ENCODE results near the gene CSRNP3. TPM values are rescaled to one million over a fixed set of nuclear protein-coding genes. Genes with fewer than 3 reads are reported as not detected.

CSRNP3 gene
- total and polyA plus RNA-seq, 2 donors (not counting 3 experiments of a cell fraction or from before 2014, with no cell fraction given), result not detected

GRCh38 chr2:165697748-165698443 is 228.4 kb downstream of the CSRNP3 start:
- DNase-seq (ENCODE audit: low read depth, low spot score) (no peak), FAIRE-seq (no peak)
- Histone ChIP-seq H2AFZ (ENCODE audit: low read depth, low read length) (no peak overlapping the region), H3K9me1 (replicated peaks; ENCODE audit: control insufficient read depth, extremely low read depth, insufficient read depth, low read length) (no peaks in the 10 kb centered on the region), H3K27ac (ENCODE audit: insufficient read depth, low read depth, low read length) (no peak overlapping the region), H3K79me2 (ENCODE audit: control insufficient read depth, insufficient read depth, low read length) (no peaks in the 10 kb centered on the region), H4K20me1 (replicated peaks; ENCODE audit: control insufficient read depth, extremely low read depth, insufficient read depth, low read length) (no peaks in the 10 kb centered on the region), H3K27me3 (ENCODE audit: control insufficient read depth in 2 of 2, insufficient read depth in 2 of 2, low read length in 2 of 2) (peaks cover 2 to 6% of the 10 kb centered on the region in 2 experiments), H3K9ac (replicated peaks; ENCODE audit: extremely low read depth, insufficient read depth, low read length) (no peak overlapping the region), H3K36me3 (ENCODE audit: control insufficient read depth in 2 of 2, extremely low read depth in 1 of 2, insufficient read depth in 2 of 2, low read length in 2 of 2) (no peaks in the 10 kb centered on the region), H3K4me1 (ENCODE audit: control insufficient read depth, extremely low read depth, insufficient read depth, low read length) (no peaks in the 10 kb centered on the region), H3K9me3 (replicated peaks; ENCODE audit: control insufficient read depth, insufficient read depth, low read length) (no peaks in the 10 kb centered on the region), H3K4me3 (replicated peaks in 1 of 3; ENCODE audit: insufficient read depth in 1 of 3, low read depth in 1 of 3, low read length in 3 of 3) (no peak overlapping the region), H3K4me2 (ENCODE audit: insufficient read depth, low read length) (no peak overlapping the region)
- BruUV-seq (replicated peaks), result no TSS peak
- CTCF ChIA-PET, result interaction anchor here (0.8 to 1.3 kb wide), 8 partner anchors 9 to 430 kb away, joined by 3 to 9 read pairs (median 4); partner anchors contain the start of gene SCN1A
- intact Hi-C loops (cut with micrococcal nuclease) (loop anchor here (1.0 kb wide), 2 partner anchors 297 to 459 kb away; partner anchors contain the start of gene SCN2A), dilution Hi-C loops (cut with MboI; ENCODE audit: extremely low pct_ligation_motif_present, low sequenced_read_pairs) (no loop called here)
- TF ChIP-seq EZH2 (IDR thresholded peaks at IDR 0.05; ENCODE audit: borderline replicate concordance, low read depth, low read length, severe bottlenecking) (no peak), GATA2 (IDR thresholded peaks at IDR 0.05; ENCODE audit: insufficient read depth, insufficient read length, low read depth, low read length) (no peak), JUN (IDR thresholded peaks at IDR 0.05; ENCODE audit: borderline replicate concordance, insufficient read depth, insufficient read length, low read depth) (no peak), POLR2AphosphoS5 (IDR thresholded peaks at IDR 0.05; ENCODE audit: insufficient read depth, low read depth, low read length) (no peak), POLR2A (IDR thresholded peaks at IDR 0.05; ENCODE audit: low read depth, low read length) (no peak), CTCF (IDR thresholded peaks at IDR 0.05; ENCODE audit: extremely low read depth in 1 of 2, insufficient read depth in 1 of 2, low read depth in 1 of 2, low read length in 2 of 2) (no peak), FOS (IDR thresholded peaks at IDR 0.05; ENCODE audit: borderline replicate concordance, insufficient read depth, low read length) (no peak), MYC (IDR thresholded peaks at IDR 0.05; ENCODE audit: low read depth, low read length) (no peak), MAX (IDR thresholded peaks at IDR 0.05; ENCODE audit: insufficient read depth, insufficient read length) (no peak)
- POLR2A ChIA-PET, result no interaction called here
